Measurements from ENCODE around the gene GPC1. TPM values are rescaled to one million over a fixed set of nuclear protein-coding genes. Genes with fewer than 3 reads are reported as not detected.

The GPC1 gene
- total RNA-seq, 1 donor from 2014 or later, result 4.5 TPM

- Mint-ChIP-seq H3K9me3 (ENCODE audit: unreplicated experiment) (no peaks in the 10 kb centered on the region), H3K36me3 (ENCODE audit: low read depth, unreplicated experiment) (peaks cover 3% of the 10 kb centered on the region), H3K4me3 (ENCODE audit: unreplicated experiment) (no peak overlapping the region), H3K27me3 (ENCODE audit: unreplicated experiment) (peaks cover 21% of the 10 kb centered on the region), H3K27ac (ENCODE audit: unreplicated experiment) (no peak overlapping the region), H3K4me1 (ENCODE audit: unreplicated experiment) (peaks cover 10% of the 10 kb centered on the region)
- TF ChIP-seq, protein P1, sequence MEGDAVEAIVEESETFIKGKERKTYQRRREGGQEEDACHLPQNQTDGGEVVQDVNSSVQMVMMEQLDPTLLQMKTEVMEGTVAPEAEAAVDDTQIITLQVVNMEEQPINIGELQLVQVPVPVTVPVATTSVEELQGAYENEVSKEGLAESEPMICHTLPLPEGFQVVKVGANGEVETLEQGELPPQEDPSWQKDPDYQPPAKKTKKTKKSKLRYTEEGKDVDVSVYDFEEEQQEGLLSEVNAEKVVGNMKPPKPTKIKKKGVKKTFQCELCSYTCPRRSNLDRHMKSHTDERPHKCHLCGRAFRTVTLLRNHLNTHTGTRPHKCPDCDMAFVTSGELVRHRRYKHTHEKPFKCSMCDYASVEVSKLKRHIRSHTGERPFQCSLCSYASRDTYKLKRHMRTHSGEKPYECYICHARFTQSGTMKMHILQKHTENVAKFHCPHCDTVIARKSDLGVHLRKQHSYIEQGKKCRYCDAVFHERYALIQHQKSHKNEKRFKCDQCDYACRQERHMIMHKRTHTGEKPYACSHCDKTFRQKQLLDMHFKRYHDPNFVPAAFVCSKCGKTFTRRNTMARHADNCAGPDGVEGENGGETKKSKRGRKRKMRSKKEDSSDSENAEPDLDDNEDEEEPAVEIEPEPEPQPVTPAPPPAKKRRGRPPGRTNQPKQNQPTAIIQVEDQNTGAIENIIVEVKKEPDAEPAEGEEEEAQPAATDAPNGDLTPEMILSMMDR (IDR thresholded peaks at IDR 0.05; ENCODE audit: unreplicated experiment), result no peak
- peak; percentile 54 for DNase-seq (ENCODE audit: low spot score)
These were observed 17.2 kb downstream of the GPC1 start for GRCh38 chr2:240452462-240453256.

DNA sequence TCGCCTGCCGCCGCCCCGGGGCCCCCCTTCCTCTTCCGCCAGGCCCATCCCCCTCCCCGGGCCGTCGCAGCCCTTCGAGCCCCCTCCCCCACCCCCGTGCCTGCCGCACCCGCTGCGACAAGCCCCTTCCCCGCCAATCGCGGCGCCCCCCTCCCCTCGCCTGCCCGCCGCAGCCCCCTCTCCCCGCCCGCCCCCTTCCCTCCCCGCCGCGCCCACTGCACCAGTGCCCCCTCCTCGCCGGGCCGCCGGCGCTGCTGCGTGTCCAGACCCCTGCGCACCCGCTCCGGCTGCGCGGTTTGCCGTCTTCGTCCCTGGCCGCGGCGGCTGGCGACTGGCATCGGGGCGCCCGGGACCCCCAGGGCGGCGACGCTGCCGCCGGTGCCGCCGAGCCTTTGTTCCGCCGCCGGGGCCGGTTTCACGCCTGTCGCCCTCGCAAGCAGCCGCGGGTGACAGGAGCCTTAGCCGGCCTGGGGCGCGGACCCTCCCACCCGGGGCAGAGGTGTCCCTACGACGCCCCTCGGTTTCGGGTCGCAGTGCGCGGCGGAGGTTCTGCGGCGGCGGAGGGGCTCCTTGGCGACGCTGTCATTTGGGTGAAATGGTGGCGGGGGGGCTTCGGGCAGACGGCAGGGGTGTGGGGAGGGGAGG, 18.1 kb downstream of the GPC1 start:
- no peak for DNase-seq (ENCODE audit: low spot score)
- peaks cover 13% of the 10 kb centered on the region for H3K4me1 Mint-ChIP-seq (ENCODE audit: unreplicated experiment)
- H3K27ac Mint-ChIP-seq (ENCODE audit: unreplicated experiment), result no peak overlapping the region
- peak overlapping the region; percentile 80 for H3K4me3 Mint-ChIP-seq (ENCODE audit: unreplicated experiment)
- TF ChIP-seq, protein P1 (IDR thresholded peaks at IDR 0.05; ENCODE audit: unreplicated experiment), result no peak
- H3K27me3 Mint-ChIP-seq (ENCODE audit: unreplicated experiment), result peaks cover 26% of the 10 kb centered on the region
- H3K36me3 Mint-ChIP-seq (ENCODE audit: low read depth, unreplicated experiment), result peaks cover 3% of the 10 kb centered on the region
- no peaks in the 10 kb centered on the region for H3K9me3 Mint-ChIP-seq (ENCODE audit: unreplicated experiment)

GRCh38 chr2:240454106-240454901, 18.8 kb downstream of the GPC1 start:
- peaks cover 26% of the 10 kb centered on the region for H3K27me3 Mint-ChIP-seq (ENCODE audit: unreplicated experiment)
- TF ChIP-seq, protein P1 (IDR thresholded peaks at IDR 0.05; ENCODE audit: unreplicated experiment), result no peak
- H3K4me1 Mint-ChIP-seq (ENCODE audit: unreplicated experiment), result peaks cover 13% of the 10 kb centered on the region
- H3K4me3 Mint-ChIP-seq (ENCODE audit: unreplicated experiment), result peak overlapping the region; percentile 80
- H3K36me3 Mint-ChIP-seq (ENCODE audit: low read depth, unreplicated experiment), result peaks cover 3% of the 10 kb centered on the region
- no peak for DNase-seq (ENCODE audit: low spot score)
- no peaks in the 10 kb centered on the region for H3K9me3 Mint-ChIP-seq (ENCODE audit: unreplicated experiment)
- no peak overlapping the region for H3K27ac Mint-ChIP-seq (ENCODE audit: unreplicated experiment)

GRCh38 chr2:240455272-240455646, 19.8 kb downstream of the GPC1 start:
- Mint-ChIP-seq H3K36me3 (ENCODE audit: low read depth, unreplicated experiment) (peaks cover 3% of the 10 kb centered on the region), H3K27ac (ENCODE audit: unreplicated experiment) (no peak overlapping the region), H3K4me3 (ENCODE audit: unreplicated experiment) (peak overlapping the region; percentile 80)

More at GRCh38 chr2:240455272-240455646, 19.8 kb downstream of the GPC1 start:
- peaks cover 8% of the 10 kb centered on the region for H3K4me1 Mint-ChIP-seq (ENCODE audit: unreplicated experiment)
- peaks cover 24% of the 10 kb centered on the region for H3K27me3 Mint-ChIP-seq (ENCODE audit: unreplicated experiment)
- TF ChIP-seq, protein P1 (IDR thresholded peaks at IDR 0.05; ENCODE audit: unreplicated experiment), result no peak
- no peak for DNase-seq (ENCODE audit: low spot score)
- no peaks in the 10 kb centered on the region for H3K9me3 Mint-ChIP-seq (ENCODE audit: unreplicated experiment)
